ENCODE measurements around the gene SNX25. TPM values are rescaled to one million over a fixed set of nuclear protein-coding genes. Genes with fewer than 3 reads are reported as not detected.
"Not testable (repeated sequence)": the region's sequence is repeated elsewhere in the genome, so short reads cannot be mapped to it uniquely, and the experiment has no call there.

Gene SNX25
- total RNA-seq, 1 experiment from 2014 or later: 17.2 TPM

DNA sequence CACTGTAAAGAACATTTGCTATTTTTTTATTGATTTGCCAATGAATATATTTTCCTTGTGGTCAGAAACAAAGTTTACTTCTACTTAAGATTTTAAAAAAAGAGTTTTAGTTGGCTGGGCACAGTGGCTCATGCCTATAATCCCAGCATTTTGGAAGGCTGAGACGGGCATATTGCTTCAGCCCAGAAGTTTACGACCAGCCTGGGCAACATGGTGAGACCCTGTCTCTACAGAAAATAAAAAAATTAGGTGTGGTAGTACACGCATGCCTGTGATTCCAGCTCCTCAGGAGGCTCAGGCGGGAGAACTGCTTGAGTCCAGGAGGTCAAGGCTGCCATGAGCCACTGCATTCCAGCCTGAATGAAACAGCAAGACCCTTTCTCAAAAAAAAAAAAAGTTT lies 149.6 kb downstream of the SNX25 start:
- Histone ChIP-seq H3K4me3 (ENCODE audit: insufficient read depth, low read depth, low read length) (no peak overlapping the region), H3K36me3 (replicated peaks; ENCODE audit: control insufficient read depth, insufficient read depth, low read length) (no peaks in the 10 kb centered on the region), H3K27me3 (ENCODE audit: control insufficient read depth, insufficient read depth, low read length) (no peaks in the 10 kb centered on the region)
- no peak for DNase-seq

DNA sequence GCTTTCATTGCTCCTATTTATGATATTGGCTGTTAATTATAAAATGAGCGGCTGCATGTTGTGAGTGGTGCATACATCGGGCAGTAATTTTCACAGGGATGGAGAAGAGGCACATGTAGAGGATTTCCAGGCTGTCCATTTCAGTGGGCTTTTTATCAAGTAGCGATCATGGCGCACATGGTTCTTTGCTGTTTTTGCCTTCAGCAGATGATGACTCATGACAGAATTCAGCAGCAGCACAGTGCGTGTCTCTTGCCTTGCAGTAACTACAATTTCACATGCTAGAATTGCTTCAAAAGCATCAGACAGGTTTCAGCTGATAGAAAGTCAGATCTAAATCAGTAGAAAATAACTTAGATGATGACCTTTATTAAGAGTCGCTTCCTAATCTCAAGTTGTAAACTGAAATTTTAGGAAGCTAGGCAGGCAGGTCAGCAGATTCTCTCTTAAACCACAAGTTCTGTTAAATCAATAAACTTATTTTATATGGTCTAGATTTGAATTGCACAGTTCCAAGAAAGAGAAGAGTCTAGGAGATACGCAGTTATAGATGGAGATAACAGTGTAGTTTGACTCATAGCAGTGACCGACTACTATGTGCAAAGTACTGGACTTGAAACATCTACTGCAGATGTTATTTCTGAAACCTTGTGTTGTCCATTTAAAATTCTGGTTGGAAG lies 150.5 kb downstream of the SNX25 start:
- no peak for DNase-seq
- H3K4me3 ChIP-seq (ENCODE audit: insufficient read depth, low read depth, low read length): no peak overlapping the region
- H3K27me3 ChIP-seq (ENCODE audit: control insufficient read depth, insufficient read depth, low read length): no peaks in the 10 kb centered on the region
- H3K36me3 ChIP-seq (replicated peaks; ENCODE audit: control insufficient read depth, insufficient read depth, low read length): no peaks in the 10 kb centered on the region

DNA sequence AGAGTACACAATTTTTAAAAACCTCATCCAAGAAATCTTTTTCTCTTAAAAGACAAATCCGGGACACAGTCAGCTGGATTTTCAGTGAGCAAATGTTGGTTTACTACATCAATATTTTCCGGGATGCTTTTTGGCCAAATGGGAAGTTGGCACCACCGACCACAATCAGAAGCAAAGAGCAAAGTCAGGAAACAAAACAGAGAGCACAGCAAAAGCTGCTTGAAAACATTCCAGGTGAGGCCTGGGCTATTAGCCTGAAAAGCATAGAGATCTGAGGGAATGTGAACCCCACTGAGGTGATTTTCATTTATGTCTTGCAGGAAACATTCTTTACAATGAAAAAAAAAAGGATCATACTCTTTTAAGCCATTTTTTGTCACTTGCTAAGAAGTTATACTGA lies 152.5 kb downstream of the SNX25 start:
- Histone ChIP-seq H3K27me3 (ENCODE audit: control insufficient read depth, insufficient read depth, low read length) (no peaks in the 10 kb centered on the region), H3K36me3 (replicated peaks; ENCODE audit: control insufficient read depth, insufficient read depth, low read length) (no peaks in the 10 kb centered on the region), H3K4me3 (ENCODE audit: insufficient read depth, low read depth, low read length) (no peak overlapping the region)
- no peak for DNase-seq

- not testable (repeated sequence) for DNase-seq; H3K4me3 ChIP-seq (ENCODE audit: insufficient read depth, low read depth, low read length); H3K27me3 ChIP-seq (ENCODE audit: control insufficient read depth, insufficient read depth, low read length); H3K36me3 ChIP-seq (replicated peaks; ENCODE audit: control insufficient read depth, insufficient read depth, low read length)
Observed at GRCh38 chr4:185362570-185362969, 153.2 kb downstream of the SNX25 start.

DNA sequence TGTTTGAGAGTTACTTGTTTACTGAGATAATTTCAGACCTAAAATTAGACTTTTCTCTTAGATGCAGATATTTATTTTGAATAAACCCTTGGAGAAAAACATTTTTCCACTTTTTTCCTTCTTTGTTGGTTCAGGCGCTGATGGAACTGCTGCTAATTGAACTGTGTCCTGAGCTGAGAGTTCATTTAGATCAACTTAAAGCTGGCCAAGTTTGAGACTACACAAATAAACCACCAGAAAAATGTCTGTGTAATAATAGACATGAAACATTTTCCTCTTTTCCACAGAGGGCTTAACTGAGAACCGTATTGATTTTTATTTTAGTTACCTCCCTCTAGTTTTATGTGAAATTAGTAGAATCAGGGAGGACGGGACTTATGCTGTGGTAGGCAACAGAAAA lies 153.9 kb downstream of the SNX25 start:
- DNase-seq: no peak
- no peak overlapping the region for H3K4me3 ChIP-seq (ENCODE audit: insufficient read depth, low read depth, low read length)
- no peaks in the 10 kb centered on the region for H3K27me3 ChIP-seq (ENCODE audit: control insufficient read depth, insufficient read depth, low read length)
- no peaks in the 10 kb centered on the region for H3K36me3 ChIP-seq (replicated peaks; ENCODE audit: control insufficient read depth, insufficient read depth, low read length)

DNA sequence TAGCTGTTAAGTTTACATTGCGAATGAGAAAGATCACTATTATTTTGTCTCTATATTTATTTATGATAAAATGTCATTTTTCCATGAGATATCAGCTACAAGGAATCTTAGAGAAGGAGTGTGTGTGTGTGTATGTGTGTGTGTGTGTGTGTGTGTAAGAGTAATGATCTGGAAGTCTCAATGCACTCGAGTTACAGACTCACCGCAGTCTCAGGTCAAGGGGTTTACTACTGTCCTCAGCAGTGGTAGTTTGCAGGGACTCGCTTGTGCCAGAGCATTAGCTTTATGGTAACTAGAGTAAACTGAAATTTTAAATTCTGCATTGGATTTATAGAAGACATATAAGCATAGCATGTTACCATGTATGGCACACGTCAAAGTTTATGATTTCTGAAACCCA lies 155.5 kb downstream of the SNX25 start:
- H3K36me3 ChIP-seq (replicated peaks; ENCODE audit: control insufficient read depth, insufficient read depth, low read length): no peaks in the 10 kb centered on the region
- no peak overlapping the region for H3K4me3 ChIP-seq (ENCODE audit: insufficient read depth, low read depth, low read length)
- H3K27me3 ChIP-seq (ENCODE audit: control insufficient read depth, insufficient read depth, low read length): no peaks in the 10 kb centered on the region
- DNase-seq: no peak

GRCh38 chr4:185369731-185370130 lies 160.3 kb downstream of the SNX25 start:
- Histone ChIP-seq H3K4me3 (ENCODE audit: insufficient read depth, low read depth, low read length) (no peak overlapping the region), H3K36me3 (replicated peaks; ENCODE audit: control insufficient read depth, insufficient read depth, low read length) (no peaks in the 10 kb centered on the region), H3K27me3 (ENCODE audit: control insufficient read depth, insufficient read depth, low read length) (no peaks in the 10 kb centered on the region)
- DNase-seq: no peak

GRCh38 chr4:185370268-185370949 lies 161.0 kb downstream of the SNX25 start:
- no peak overlapping the region for H3K4me3 ChIP-seq (ENCODE audit: insufficient read depth, low read depth, low read length)
- DNase-seq: no peak
- H3K36me3 ChIP-seq (replicated peaks; ENCODE audit: control insufficient read depth, insufficient read depth, low read length): no peaks in the 10 kb centered on the region
- no peaks in the 10 kb centered on the region for H3K27me3 ChIP-seq (ENCODE audit: control insufficient read depth, insufficient read depth, low read length)

GRCh38 chr4:185371702-185372101 lies 162.3 kb downstream of the SNX25 start:
- no peak for DNase-seq
- no peaks in the 10 kb centered on the region for H3K36me3 ChIP-seq (replicated peaks; ENCODE audit: control insufficient read depth, insufficient read depth, low read length)
- H3K4me3 ChIP-seq (ENCODE audit: insufficient read depth, low read depth, low read length): no peak overlapping the region
- H3K27me3 ChIP-seq (ENCODE audit: control insufficient read depth, insufficient read depth, low read length): no peaks in the 10 kb centered on the region

GRCh38 chr4:185374027-185374426 lies 164.6 kb downstream of the SNX25 start:
- Histone ChIP-seq H3K36me3 (replicated peaks; ENCODE audit: control insufficient read depth, insufficient read depth, low read length) (no peaks in the 10 kb centered on the region), H3K27me3 (ENCODE audit: control insufficient read depth, insufficient read depth, low read length) (no peaks in the 10 kb centered on the region), H3K4me3 (ENCODE audit: insufficient read depth, low read depth, low read length) (no peak overlapping the region)
- no peak for DNase-seq

- Histone ChIP-seq H3K4me3 (ENCODE audit: insufficient read depth, low read depth, low read length) (no peak overlapping the region), H3K36me3 (replicated peaks; ENCODE audit: control insufficient read depth, insufficient read depth, low read length) (no peaks in the 10 kb centered on the region), H3K27me3 (ENCODE audit: control insufficient read depth, insufficient read depth, low read length) (no peaks in the 10 kb centered on the region)
- DNase-seq: no peak
Observed at GRCh38 chr4:185374573-185374972, 165.2 kb downstream of the SNX25 start.

- no peak for DNase-seq
- no peaks in the 10 kb centered on the region for H3K27me3 ChIP-seq (ENCODE audit: control insufficient read depth, insufficient read depth, low read length)
- no peaks in the 10 kb centered on the region for H3K36me3 ChIP-seq (replicated peaks; ENCODE audit: control insufficient read depth, insufficient read depth, low read length)
- no peak overlapping the region for H3K4me3 ChIP-seq (ENCODE audit: insufficient read depth, low read depth, low read length)
Observed at GRCh38 chr4:185378264-185378663, 168.9 kb downstream of the SNX25 start.

DNA sequence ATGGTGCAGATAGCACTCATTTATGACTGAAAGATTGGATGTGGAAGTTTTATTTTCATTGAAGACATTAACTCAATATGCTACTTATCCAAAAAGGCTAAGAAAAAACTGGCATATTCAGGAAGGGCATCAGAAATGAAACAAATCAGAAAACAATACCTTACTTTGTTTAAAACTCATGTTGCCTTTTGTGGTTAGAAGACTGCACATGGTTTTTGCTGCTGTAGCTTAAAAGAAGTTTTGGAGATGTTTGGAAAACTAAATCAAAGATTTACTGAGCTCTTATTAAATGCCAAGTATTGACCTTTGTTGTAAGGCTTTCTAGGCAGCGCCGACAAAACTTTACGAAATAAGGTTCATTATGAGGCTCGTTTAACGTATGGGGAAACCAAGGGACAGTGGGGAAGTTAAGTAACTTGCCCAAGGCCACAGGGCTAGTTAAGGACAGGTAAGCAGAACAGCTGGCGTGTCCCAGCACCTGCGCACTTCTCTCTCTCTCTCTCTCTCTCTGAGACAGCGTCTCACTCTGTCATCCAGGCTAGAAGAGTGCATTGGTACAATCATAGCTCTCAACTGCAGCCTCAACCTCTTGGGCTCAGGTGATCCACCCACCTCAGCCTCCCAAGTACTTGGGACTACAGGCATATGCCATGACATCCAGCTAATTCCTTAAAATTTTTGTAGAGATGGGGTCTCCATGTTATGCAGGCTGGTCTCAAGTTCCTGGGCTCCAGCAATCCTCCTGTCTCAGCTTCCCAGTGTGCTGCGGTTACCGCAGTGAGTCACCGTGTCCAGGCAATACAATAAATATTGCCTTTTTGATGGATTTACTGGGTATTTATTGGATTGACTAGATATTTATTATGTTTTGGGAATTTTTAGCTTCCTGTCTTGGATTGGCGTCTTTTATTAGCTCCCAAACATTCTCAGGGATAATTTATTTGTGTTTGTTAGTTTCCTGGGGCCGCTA lies 170.2 kb downstream of the SNX25 start:
- DNase-seq: no peak
- Histone ChIP-seq H3K27me3 (ENCODE audit: control insufficient read depth, insufficient read depth, low read length) (no peaks in the 10 kb centered on the region), H3K4me3 (ENCODE audit: insufficient read depth, low read depth, low read length) (no peak overlapping the region), H3K36me3 (replicated peaks; ENCODE audit: control insufficient read depth, insufficient read depth, low read length) (no peaks in the 10 kb centered on the region)

DNA sequence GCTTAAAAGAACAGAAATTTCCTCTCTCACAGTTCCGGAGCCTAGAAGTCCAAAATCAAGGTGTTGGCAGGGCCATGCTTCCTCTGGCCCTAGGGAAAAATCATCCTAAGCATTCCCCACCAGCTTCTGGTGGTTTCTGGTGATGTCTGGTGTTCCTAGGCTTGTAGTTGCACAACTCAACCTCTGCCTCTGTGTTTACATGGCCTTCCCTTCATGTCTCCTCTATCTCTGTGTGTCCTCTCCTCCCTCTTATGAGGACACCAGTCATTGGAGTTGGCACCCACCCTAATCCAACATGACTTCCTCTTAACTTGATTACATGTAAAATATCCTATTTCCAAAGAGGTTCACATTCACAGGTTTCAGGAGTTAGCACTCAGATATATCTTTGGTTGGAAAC lies 170.9 kb downstream of the SNX25 start:
- Histone ChIP-seq H3K4me3 (ENCODE audit: insufficient read depth, low read depth, low read length) (no peak overlapping the region), H3K27me3 (ENCODE audit: control insufficient read depth, insufficient read depth, low read length) (no peaks in the 10 kb centered on the region), H3K36me3 (replicated peaks; ENCODE audit: control insufficient read depth, insufficient read depth, low read length) (no peaks in the 10 kb centered on the region)
- no peak for DNase-seq
